GM23338 (cell line): Measurements from ENCODE around the gene ARHGAP28. TPM values are rescaled to one million over a fixed set of nuclear protein-coding genes. Genes with fewer than 3 reads are reported as not detected.

Experiments
- ATAC-seq: fragments of 200-7000 bp; cut with Tn5 transposase; 3 replicates; pipeline ENCODE4 v1.9.1; 2020
- DNase-seq: peaks from one replicate; pipeline ENCODE4 v3.0.0-alpha.2; 2015; ENCODE audit warnings: low spot score
- H2AFZ ChIP-seq: fragments of 200-600 bp; sonication (generic); 2 replicates; pipeline ENCODE4 v1.8.0; 2016; ENCODE audit warnings: antibody characterized with exemption, mild to moderate bottlenecking, moderate library complexity
- H3F3A ChIP-seq: fragments of 200-600 bp; sonication (generic); replicated peaks from 2 replicates; pipeline ENCODE4 v1.8.0; 2017; ENCODE audit warnings: antibody characterized with exemption, mixed run types, low read depth
- H3K27ac ChIP-seq: fragments of 200-600 bp; sonication (generic); 2 replicates; pipeline ENCODE4 v1.6.1; 2016; ENCODE audit warnings: low read depth
- H3K27me3 ChIP-seq: fragments of 200-600 bp; sonication (generic); 2 replicates; pipeline ENCODE4 v1.8.0; 2016; ENCODE audit warnings: mild to moderate bottlenecking, mixed run types, moderate library complexity; ENCODE audit not compliant: insufficient read depth
- H3K36me3 ChIP-seq: fragments of 200-600 bp; sonication (generic); 2 replicates; pipeline ENCODE4 v1.8.0; 2016; ENCODE audit warnings: mild to moderate bottlenecking; ENCODE audit not compliant: insufficient read depth
- H3K4me1 ChIP-seq: fragments of 200-600 bp; sonication (generic); 2 replicates; pipeline ENCODE4 v1.8.0; 2016; ENCODE audit warnings: mild to moderate bottlenecking, moderate library complexity; ENCODE audit not compliant: insufficient read depth
- H3K4me2 ChIP-seq: fragments of 200-600 bp; sonication (generic); 2 replicates; pipeline ENCODE4 v1.7.1; 2017; ENCODE audit warnings: mixed run types
- H3K4me3 ChIP-seq: fragments of 200-600 bp; sonication (generic); 2 replicates; pipeline ENCODE4 v1.6.1; 2016; ENCODE audit warnings: mixed run types
- H3K79me2 ChIP-seq: fragments of 200-600 bp; sonication (generic); replicated peaks from 2 replicates; pipeline ENCODE4 v1.8.0; 2017; ENCODE audit warnings: mild to moderate bottlenecking; ENCODE audit not compliant: insufficient read depth
- H3K9me2 ChIP-seq: fragments of 200-600 bp; sonication (generic); 2 replicates; pipeline ENCODE4 v1.8.0; 2017; ENCODE audit not compliant: insufficient read depth
- H4K20me1 ChIP-seq: fragments of 200-600 bp; sonication (generic); replicated peaks from 2 replicates; pipeline ENCODE4 v1.8.0; 2017; ENCODE audit warnings: mild to moderate bottlenecking; ENCODE audit not compliant: insufficient read depth
- H3K27ac Mint-ChIP-seq: 2 replicates; pipeline ENCODE4 v1.8.0; 2020; ENCODE audit warnings: inconsistent platforms, mild to moderate bottlenecking, moderate library complexity, mixed read lengths
- H3K27me3 Mint-ChIP-seq: 3 replicates; pipeline ENCODE4 v1.8.0; 2022; ENCODE audit warnings: low read depth, mild to moderate bottlenecking, moderate library complexity, mixed read lengths, inconsistent platforms; ENCODE audit not compliant: insufficient read depth, poor library complexity
- H3K36me3 Mint-ChIP-seq: 3 replicates; pipeline ENCODE4 v1.8.0; 2021; ENCODE audit warnings: low read depth, mild to moderate bottlenecking, inconsistent platforms, moderate library complexity, mixed read lengths
- H3K4me1 Mint-ChIP-seq: 3 replicates; pipeline ENCODE4 v1.8.0; 2020; ENCODE audit warnings: mild to moderate bottlenecking, inconsistent platforms, mixed read lengths
- H3K4me3 Mint-ChIP-seq: 3 replicates; pipeline ENCODE4 v1.8.0; 2021; ENCODE audit warnings: moderate library complexity, mild to moderate bottlenecking, inconsistent platforms, mixed read lengths
- H3K9me3 Mint-ChIP-seq: 3 replicates; pipeline ENCODE4 v1.8.0; 2020; ENCODE audit warnings: moderate library complexity, mild to moderate bottlenecking, inconsistent platforms, mixed read lengths
- CREB1 ChIP-seq: fragments of 250-450 bp; sonication (Bioruptor Pico); IDR thresholded peaks from 2 replicates; pipeline ENCODE4 v1.5.0; 2020; ENCODE audit warnings: low read depth, mild to moderate bottlenecking, moderate library complexity
- CTCF ChIP-seq, 2 experiments: fragments of 200-600 bp in 1 of 2; sonication (generic) in 1 of 2; conservative IDR thresholded peaks; 2 replicates each; pipeline versions ENCODE4 v1.5.1 to v1.6.1; 2016 to 2017; ENCODE audit warnings: antibody characterized with exemption in 2 of 2, low read depth in 2 of 2, mild to moderate bottlenecking in 2 of 2, moderate library complexity in 1 of 2
- ETS1 ChIP-seq: IDR thresholded peaks from 2 replicates; pipeline ENCODE4 v1.6.1; 2016; ENCODE audit warnings: antibody characterized with exemption
- EZH2 ChIP-seq: fragments of 200-600 bp; sonication (generic); IDR thresholded peaks from one replicate; pipeline ENCODE4 v1.8.0; 2017; ENCODE audit warnings: antibody characterized with exemption, mild to moderate bottlenecking, low read depth; ENCODE audit not compliant: unreplicated experiment
- JUNB ChIP-seq: IDR thresholded peaks from one replicate; pipeline ENCODE4 v1.6.1; 2016; ENCODE audit warnings: antibody characterized with exemption; ENCODE audit not compliant: unreplicated experiment
- NANOG ChIP-seq: IDR thresholded peaks from 2 replicates; pipeline ENCODE4 v1.6.1; 2016; ENCODE audit warnings: antibody characterized with exemption, borderline replicate concordance
- REST ChIP-seq: IDR thresholded peaks from one replicate; pipeline ENCODE4 v1.6.1; 2018; ENCODE audit warnings: antibody characterized with exemption; ENCODE audit not compliant: unreplicated experiment
- STAT1 ChIP-seq: IDR thresholded peaks from one replicate; pipeline ENCODE4 v1.6.1; 2016; ENCODE audit warnings: antibody characterized with exemption; ENCODE audit not compliant: unreplicated experiment
- ZNF462 ChIP-seq: fragments of 250-450 bp; sonication (Bioruptor Pico); IDR thresholded peaks from 2 replicates; pipeline ENCODE4 v1.5.0; 2020; ENCODE audit warnings: mild to moderate bottlenecking, moderate library complexity
- polyA plus RNA-seq: library from polyadenylated mRNA; unstranded; fragments of >200 nt; fragmentation: Nextera tagmentation; extraction: Ambion mirVana; gene quantifications from 2 replicates; pipeline ENCODE4 v1.2.1, GENCODE V29; 2016
- total RNA-seq: library from RNA; depleted of rRNA; stranded (reverse); fragments of >200 nt; shearing (Covaris generic); gene quantifications from 2 replicates; pipeline ENCODE4 v1.2.3, GENCODE V29; 2014

Gene ARHGAP28
- total and polyA plus RNA-seq, 2 experiments from 2014 or later = 2.8 to 9.6 TPM

GRCh38 chr18:6714010-6714409, 15.5 kb upstream of the ARHGAP28 start:
- Histone ChIP-seq H3K27ac (no peak overlapping the region), H3K4me2 (0 out of 2 replicates have a peak overlapping the region, but pooled peaks have one; percentile 18), H4K20me1 (no peaks in the 10 kb centered on the region), H3K36me3 (no peaks in the 10 kb centered on the region), H2AFZ (no peak overlapping the region), H3K9me2 (no peaks in the 10 kb centered on the region), H3F3A (no peaks in the 10 kb centered on the region), H3K4me1 (peaks cover 11% of the 10 kb centered on the region), H3K79me2 (no peaks in the 10 kb centered on the region), H3K27me3 (no peaks in the 10 kb centered on the region), H3K4me3 (no peak overlapping the region)
- no peaks in the 10 kb centered on the region for H3K36me3 Mint-ChIP-seq
- H3K4me1 Mint-ChIP-seq = peaks cover 19% of the 10 kb centered on the region
- peak; percentile 64 for DNase-seq
- TF ChIP-seq JUNB (no peak), ETS1 (no peak), EZH2 (no peak), STAT1 (no peak), REST (no peak), CREB1 (no peak), NANOG (no peak), CTCF (conservative IDR thresholded peaks at IDR 0.05; ENCODE audit: low read depth in 2 of 2) (no peak)
- H3K4me3 Mint-ChIP-seq = no peak overlapping the region
- no peaks in the 10 kb centered on the region for H3K27me3 Mint-ChIP-seq
- no peaks in the 10 kb centered on the region for H3K9me3 Mint-ChIP-seq
- ATAC-seq = peak; percentile 60
- H3K27ac Mint-ChIP-seq = no peak overlapping the region

GRCh38 chr18:6718267-6718666, 11.2 kb upstream of the ARHGAP28 start:
- H3K4me1 Mint-ChIP-seq = peaks cover 23% of the 10 kb centered on the region
- H3K4me3 Mint-ChIP-seq = no peak overlapping the region
- Histone ChIP-seq H3K9me2 (0 out of 2 replicates have a peak, but pooled peaks cover 6% of the 10 kb centered on the region), H3F3A (no peaks in the 10 kb centered on the region), H3K27ac (no peak overlapping the region), H3K4me2 (no peak overlapping the region), H3K36me3 (no peaks in the 10 kb centered on the region), H3K4me3 (no peak overlapping the region), H2AFZ (no peak overlapping the region), H3K79me2 (no peaks in the 10 kb centered on the region), H4K20me1 (no peaks in the 10 kb centered on the region), H3K27me3 (no peaks in the 10 kb centered on the region), H3K4me1 (peaks cover 5% of the 10 kb centered on the region)
- peak; percentile 28; the same call in 1 of the 3 replicates for ATAC-seq
- no peak overlapping the region for H3K27ac Mint-ChIP-seq
- peak; percentile 31 for DNase-seq
- H3K9me3 Mint-ChIP-seq = no peaks in the 10 kb centered on the region
- H3K36me3 Mint-ChIP-seq = no peaks in the 10 kb centered on the region
- no peaks in the 10 kb centered on the region for H3K27me3 Mint-ChIP-seq
- TF ChIP-seq EZH2 (no peak), ZNF462 (CRISPR knock-in tag) (no peak)
